Neural progenitor cell (in vitro differentiated cells): ENCODE results near the gene ERC2. TPM values are rescaled to one million over a fixed set of nuclear protein-coding genes. Genes with fewer than 3 reads are reported as not detected.

ENCODE experiments used
- DNase-seq: peaks from one replicate; pipeline ENCODE4 v3.0.0-alpha.2; 2016; ENCODE audit warnings: low spot score
- H2AFZ ChIP-seq: fragments of 200-600 bp; sonication (generic); replicated peaks from 2 replicates; pipeline ENCODE4 v1.6.1; 2016; ENCODE audit warnings: antibody characterized with exemption
- H3F3A ChIP-seq: fragments of 200-600 bp; sonication (generic); 2 replicates; pipeline ENCODE4 v1.6.1; 2016; ENCODE audit warnings: antibody characterized with exemption, low read depth
- H3K27ac ChIP-seq: fragments of 200-600 bp; sonication (generic); 2 replicates; pipeline ENCODE4 v1.5.1; 2016; ENCODE audit warnings: mild to moderate bottlenecking
- H3K27me3 ChIP-seq: fragments of 200-600 bp; sonication (generic); 2 replicates; pipeline ENCODE4 v1.6.1; 2016; ENCODE audit warnings: mild to moderate bottlenecking, moderate library complexity
- H3K36me3 ChIP-seq: fragments of 200-600 bp; sonication (generic); 2 replicates; pipeline ENCODE4 v1.5.1; 2016
- H3K4me1 ChIP-seq: fragments of 200-600 bp; sonication (generic); 2 replicates; pipeline ENCODE4 v1.6.1; 2016; ENCODE audit warnings: mixed run types
- H3K4me2 ChIP-seq: fragments of 200-600 bp; sonication (generic); 2 replicates; pipeline ENCODE4 v1.6.1; 2016
- H3K4me3 ChIP-seq: fragments of 200-600 bp; sonication (generic); 2 replicates; pipeline ENCODE4 v1.5.1; 2016
- H3K79me2 ChIP-seq: fragments of 200-600 bp; sonication (generic); 2 replicates; pipeline ENCODE4 v1.6.1; 2016; ENCODE audit warnings: low read depth
- H3K9ac ChIP-seq: fragments of 200-600 bp; sonication (generic); 2 replicates; pipeline ENCODE4 v1.6.1; 2016
- H3K9me3 ChIP-seq: fragments of 200-600 bp; sonication (generic); 2 replicates; pipeline ENCODE4 v1.5.1; 2016; ENCODE audit warnings: low read depth
- H4K20me1 ChIP-seq: fragments of 200-600 bp; sonication (generic); 2 replicates; pipeline ENCODE4 v1.6.1; 2016; ENCODE audit warnings: low read depth
- H3K27ac Mint-ChIP-seq: 3 replicates; pipeline ENCODE4 v1.8.0; 2021; ENCODE audit warnings: mixed read lengths
- H3K27me3 Mint-ChIP-seq: 2 replicates; pipeline ENCODE4 v1.8.0; 2022; ENCODE audit warnings: low read depth, mild to moderate bottlenecking, inconsistent platforms, moderate library complexity, mixed read lengths; ENCODE audit not compliant: insufficient read depth
- H3K36me3 Mint-ChIP-seq: 3 replicates; pipeline ENCODE4 v1.8.0; 2021; ENCODE audit warnings: mixed read lengths
- H3K4me1 Mint-ChIP-seq: 3 replicates; pipeline ENCODE4 v1.8.0; 2021; ENCODE audit warnings: mixed read lengths
- H3K4me3 Mint-ChIP-seq: 3 replicates; pipeline ENCODE4 v1.8.0; 2021; ENCODE audit warnings: mild to moderate bottlenecking, moderate library complexity, mixed read lengths
- H3K9me3 Mint-ChIP-seq: 3 replicates; pipeline ENCODE4 v1.8.0; 2020; ENCODE audit warnings: mixed read lengths
- CTCF ChIP-seq: fragments of 200-600 bp; sonication (generic); IDR thresholded peaks from 2 replicates; pipeline ENCODE4 v1.5.1; 2017; ENCODE audit warnings: antibody characterized with exemption, mild to moderate bottlenecking
- EZH2 ChIP-seq: fragments of 200-600 bp; sonication (generic); IDR thresholded peaks from 2 replicates; pipeline ENCODE4 v1.6.1; 2017; ENCODE audit warnings: antibody characterized with exemption, mild to moderate bottlenecking, moderate library complexity
- EZH2phosphoT487 ChIP-seq: fragments of 200-600 bp; sonication (generic); IDR thresholded peaks from 2 replicates; pipeline ENCODE4 v1.6.1; 2017; ENCODE audit warnings: antibody characterized with exemption
- total RNA-seq: library from RNA; depleted of rRNA; stranded (reverse); fragments of >200 nt; gene quantifications from 2 replicates; pipeline ENCODE4 v1.2.3, GENCODE V29; 2015; ENCODE audit warnings: low replicate concordance

ERC2 gene
- total RNA-seq, 1 donor from 2014 or later, result 24.8 TPM

DNA sequence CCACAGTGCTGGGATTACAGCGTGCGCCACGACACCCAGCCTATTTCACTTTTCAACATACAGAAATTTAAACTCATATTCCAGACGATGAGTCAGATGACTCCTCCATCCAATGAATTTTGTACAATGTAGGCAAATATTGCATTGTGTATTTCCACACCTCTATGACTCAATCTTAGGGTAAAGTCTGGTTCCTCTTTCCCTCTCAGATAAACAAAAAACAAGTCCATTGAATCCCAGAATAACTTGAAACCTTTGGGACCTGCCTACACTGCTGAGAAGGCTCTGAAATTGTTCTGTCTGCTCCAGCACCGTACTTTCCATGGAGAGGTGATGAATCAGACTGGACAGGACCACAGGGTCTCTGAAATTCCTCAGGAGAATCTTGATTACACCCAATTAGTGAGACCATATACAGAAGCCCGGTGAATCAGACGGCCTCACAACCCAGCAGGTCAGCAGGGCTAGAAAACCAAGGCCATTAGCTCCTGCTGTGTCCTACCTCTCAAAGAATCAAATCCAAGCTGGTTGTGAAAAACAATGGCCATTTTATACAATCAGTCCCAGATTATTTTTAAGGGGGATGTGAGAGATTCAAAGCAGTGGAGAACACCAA lies 112.6 kb downstream of the ERC2 start:
- no peak overlapping the region for H3K9ac ChIP-seq
- H3K27ac ChIP-seq, result no peak overlapping the region
- no peak overlapping the region for H3K4me3 ChIP-seq
- no peak for DNase-seq
- TF ChIP-seq EZH2 (no peak), EZH2phosphoT487 (no peak), CTCF (no peak)
- Mint-ChIP-seq H3K27ac (peak overlapping the region; percentile 34), H3K4me3 (no peak overlapping the region), H3K27me3 (no peaks in the 10 kb centered on the region), H3K36me3 (no peaks in the 10 kb centered on the region), H3K4me1 (peaks cover 17% of the 10 kb centered on the region), H3K9me3 (peaks cover 3% of the 10 kb centered on the region)
- no peak overlapping the region for H3K4me2 ChIP-seq
- H3K4me1 ChIP-seq, result no peaks in the 10 kb centered on the region
- no peaks in the 10 kb centered on the region for H3F3A ChIP-seq
- no peaks in the 10 kb centered on the region for H3K9me3 ChIP-seq
- H3K36me3 ChIP-seq, result no peaks in the 10 kb centered on the region
- no peaks in the 10 kb centered on the region for H3K27me3 ChIP-seq
- H2AFZ ChIP-seq, result no peak overlapping the region
- no peaks in the 10 kb centered on the region for H3K79me2 ChIP-seq
- no peaks in the 10 kb centered on the region for H4K20me1 ChIP-seq

DNA sequence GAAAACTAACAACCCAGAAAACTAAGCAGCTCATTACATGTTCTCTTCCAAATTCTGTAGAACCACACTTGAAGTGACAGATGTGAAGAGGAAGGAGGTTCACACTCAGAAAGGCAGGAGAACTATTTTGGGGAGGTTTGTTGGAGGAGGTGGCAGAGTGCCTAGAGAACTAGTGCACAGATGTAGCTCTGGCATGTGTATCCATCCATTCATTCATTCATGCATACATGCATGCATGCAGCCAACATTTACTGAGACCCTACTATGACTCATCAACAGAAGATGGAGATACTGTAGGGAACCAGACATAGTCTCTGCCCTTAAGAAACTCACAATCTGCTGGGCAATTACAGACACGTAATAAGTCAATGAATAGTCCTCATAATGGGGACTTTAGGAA lies 116.7 kb downstream of the ERC2 start:
- H3K9me3 ChIP-seq, result no peaks in the 10 kb centered on the region
- no peak overlapping the region for H3K4me3 Mint-ChIP-seq
- no peaks in the 10 kb centered on the region for H3K36me3 ChIP-seq
- no peak overlapping the region for H3K9ac ChIP-seq
- H3K27me3 ChIP-seq, result no peaks in the 10 kb centered on the region
- no peak overlapping the region for H3K27ac ChIP-seq
- H3K27me3 Mint-ChIP-seq, result no peaks in the 10 kb centered on the region
- no peak for TF ChIP-seq EZH2phosphoT487
- no peak for TF ChIP-seq EZH2
- no peak for TF ChIP-seq CTCF
- no peaks in the 10 kb centered on the region for H3F3A ChIP-seq
- DNase-seq, result no peak
- no peaks in the 10 kb centered on the region for H3K36me3 Mint-ChIP-seq
- H3K4me2 ChIP-seq, result no peak overlapping the region
- no peak overlapping the region for H3K4me3 ChIP-seq
- no peak overlapping the region for H3K27ac Mint-ChIP-seq
- H3K4me1 ChIP-seq, result no peaks in the 10 kb centered on the region
- H2AFZ ChIP-seq, result no peak overlapping the region
- peaks cover 12% of the 10 kb centered on the region for H3K4me1 Mint-ChIP-seq
- H3K9me3 Mint-ChIP-seq, result no peaks in the 10 kb centered on the region
- H4K20me1 ChIP-seq, result no peaks in the 10 kb centered on the region
- H3K79me2 ChIP-seq, result no peaks in the 10 kb centered on the region

DNA sequence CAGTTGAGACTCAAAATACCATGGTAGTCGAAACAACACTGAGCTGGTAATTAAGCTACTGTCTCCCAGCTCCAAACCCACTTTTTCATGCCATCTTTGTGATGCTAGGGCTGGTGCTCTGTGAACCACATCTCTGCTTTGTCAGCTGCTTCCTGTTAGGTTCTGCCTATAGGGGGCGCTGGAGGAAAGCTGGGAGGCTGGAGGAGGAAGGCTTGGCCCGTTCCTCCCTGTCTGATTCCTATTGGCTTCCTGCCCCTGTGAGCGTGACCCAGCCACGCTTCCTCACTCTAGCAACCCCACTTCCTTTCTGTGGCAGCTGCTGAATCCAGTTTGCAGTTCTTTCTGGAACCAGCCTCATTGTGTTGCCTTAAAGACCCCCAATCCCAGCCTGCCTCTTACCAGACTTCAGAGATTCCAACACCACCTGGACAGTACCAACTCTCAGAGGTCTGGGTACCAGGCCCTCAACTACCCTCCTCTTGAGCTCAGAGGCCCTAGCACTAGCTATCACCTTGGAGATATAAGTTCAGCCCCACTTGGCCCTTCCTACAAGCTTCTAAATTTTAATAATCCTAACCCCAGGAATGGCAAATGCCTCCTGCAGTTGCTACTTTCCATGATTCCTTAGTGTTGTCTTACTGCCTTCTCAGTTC lies 120.9 kb downstream of the ERC2 start:
- TF ChIP-seq CTCF (peak; percentile 79), EZH2phosphoT487 (no peak)
- H2AFZ ChIP-seq, result no peak overlapping the region
- Mint-ChIP-seq H3K27ac (no peak overlapping the region), H3K36me3 (no peaks in the 10 kb centered on the region), H3K4me1 (peaks cover 2% of the 10 kb centered on the region), H3K27me3 (no peaks in the 10 kb centered on the region), H3K4me3 (no peak overlapping the region), H3K9me3 (no peaks in the 10 kb centered on the region)
- H3K4me1 ChIP-seq, result peaks cover 14% of the 10 kb centered on the region
- H3K36me3 ChIP-seq, result no peaks in the 10 kb centered on the region
- H3K9me3 ChIP-seq, result no peaks in the 10 kb centered on the region
- no peak overlapping the region for H3K4me2 ChIP-seq
- no peak overlapping the region for H3K27ac ChIP-seq
- no peaks in the 10 kb centered on the region for H3K79me2 ChIP-seq
- no peaks in the 10 kb centered on the region for H3F3A ChIP-seq
- H3K4me3 ChIP-seq, result no peak overlapping the region
- DNase-seq, result peak; percentile 73
- no peaks in the 10 kb centered on the region for H4K20me1 ChIP-seq
- no peaks in the 10 kb centered on the region for H3K27me3 ChIP-seq
- no peak overlapping the region for H3K9ac ChIP-seq
